ENCODE results near the gene CORIN.

The CORIN gene

GRCh38 chr4:47721892-47722575 is 115.8 kb downstream of the CORIN start:
- H3K9me3 ChIP-seq (ENCODE audit: control insufficient read depth, low read length) = no peaks in the 10 kb centered on the region
- no peak overlapping the region for H3K4me3 ChIP-seq (ENCODE audit: extremely low read depth, insufficient read depth, low read length, poor library complexity, severe bottlenecking)
- whole genome bisulfite sequencing, 2 experiments (ENCODE audit: insufficient coverage in 2 of 2) = 94 to 98% methylated on average over 4 of the region's 5 CpGs
- no peaks in the 10 kb centered on the region for H3K36me3 ChIP-seq (ENCODE audit: control insufficient read depth, insufficient read depth, low read length)
- H3K4me1 ChIP-seq (ENCODE audit: control insufficient read depth, insufficient read depth, low read length, poor library complexity, severe bottlenecking) = peaks cover 5% of the 10 kb centered on the region
- no peak overlapping the region for H3K27ac ChIP-seq (ENCODE audit: low read depth, low read length, severe bottlenecking)

- Histone ChIP-seq H3K9me3 (ENCODE audit: control insufficient read depth, low read length) (no peaks in the 10 kb centered on the region), H3K36me3 (ENCODE audit: control insufficient read depth, insufficient read depth, low read length) (no peaks in the 10 kb centered on the region), H3K4me1 (ENCODE audit: control insufficient read depth, insufficient read depth, low read length, poor library complexity, severe bottlenecking) (peaks cover 6% of the 10 kb centered on the region), H3K4me3 (ENCODE audit: extremely low read depth, insufficient read depth, low read length, poor library complexity, severe bottlenecking) (no peak overlapping the region), H3K27ac (ENCODE audit: low read depth, low read length, severe bottlenecking) (no peak overlapping the region)
- WGBS, 2 experiments (ENCODE audit: insufficient coverage in 2 of 2) = 100% methylated on average over 1 of the region's 6 CpGs; no CpG with 5 or more reads in 1 of the 2 experiments
Measured at GRCh38 chr4:47721485-47721884, 116.4 kb downstream of the CORIN start.

GRCh38 chr4:47720787-47721186 is 117.1 kb downstream of the CORIN start:
- Histone ChIP-seq H3K27ac (ENCODE audit: low read depth, low read length, severe bottlenecking) (no peak overlapping the region), H3K4me3 (ENCODE audit: extremely low read depth, insufficient read depth, low read length, poor library complexity, severe bottlenecking) (no peak overlapping the region), H3K36me3 (ENCODE audit: control insufficient read depth, insufficient read depth, low read length) (no peaks in the 10 kb centered on the region), H3K4me1 (ENCODE audit: control insufficient read depth, insufficient read depth, low read length, poor library complexity, severe bottlenecking) (peaks cover 6% of the 10 kb centered on the region), H3K9me3 (ENCODE audit: control insufficient read depth, low read length) (no peaks in the 10 kb centered on the region)
- WGBS, 2 experiments (ENCODE audit: insufficient coverage in 2 of 2) = 88 to 100% methylated on average over 1 to 2 of the region's 2 CpGs

- Histone ChIP-seq H3K27ac (ENCODE audit: low read depth, low read length, severe bottlenecking) (no peak overlapping the region), H3K36me3 (ENCODE audit: control insufficient read depth, insufficient read depth, low read length) (no peaks in the 10 kb centered on the region), H3K4me1 (ENCODE audit: control insufficient read depth, insufficient read depth, low read length, poor library complexity, severe bottlenecking) (peaks cover 6% of the 10 kb centered on the region), H3K4me3 (ENCODE audit: extremely low read depth, insufficient read depth, low read length, poor library complexity, severe bottlenecking) (no peak overlapping the region), H3K9me3 (ENCODE audit: control insufficient read depth, low read length) (no peaks in the 10 kb centered on the region)
- no CpG with 5 or more reads among the region's 4 CpGs for WGBS, 2 experiments (ENCODE audit: insufficient coverage in 2 of 2)
Measured at GRCh38 chr4:47719576-47719975, 118.3 kb downstream of the CORIN start.

GRCh38 chr4:47718696-47719095 is 119.2 kb downstream of the CORIN start:
- Histone ChIP-seq H3K27ac (ENCODE audit: low read depth, low read length, severe bottlenecking) (no peak overlapping the region), H3K9me3 (ENCODE audit: control insufficient read depth, low read length) (no peaks in the 10 kb centered on the region), H3K4me1 (ENCODE audit: control insufficient read depth, insufficient read depth, low read length, poor library complexity, severe bottlenecking) (peaks cover 6% of the 10 kb centered on the region), H3K36me3 (ENCODE audit: control insufficient read depth, insufficient read depth, low read length) (no peaks in the 10 kb centered on the region), H3K4me3 (ENCODE audit: extremely low read depth, insufficient read depth, low read length, poor library complexity, severe bottlenecking) (no peak overlapping the region)
- WGBS, 2 experiments (ENCODE audit: insufficient coverage in 2 of 2) = 100% methylated on average over 2 of the region's 2 CpGs; no CpG with 5 or more reads in 1 of the 2 experiments

GRCh38 chr4:47717188-47717587 is 120.7 kb downstream of the CORIN start:
- Histone ChIP-seq H3K36me3 (ENCODE audit: control insufficient read depth, insufficient read depth, low read length) (no peaks in the 10 kb centered on the region), H3K9me3 (ENCODE audit: control insufficient read depth, low read length) (no peaks in the 10 kb centered on the region), H3K27ac (ENCODE audit: low read depth, low read length, severe bottlenecking) (no peak overlapping the region), H3K4me1 (ENCODE audit: control insufficient read depth, insufficient read depth, low read length, poor library complexity, severe bottlenecking) (peaks cover 6% of the 10 kb centered on the region), H3K4me3 (ENCODE audit: extremely low read depth, insufficient read depth, low read length, poor library complexity, severe bottlenecking) (no peak overlapping the region)
- WGBS, 2 experiments (ENCODE audit: insufficient coverage in 2 of 2) = 8 to 25% methylated on average over 4 of the region's 5 CpGs

- no peak overlapping the region for H3K4me3 ChIP-seq (ENCODE audit: extremely low read depth, insufficient read depth, low read length, poor library complexity, severe bottlenecking)
- H3K27ac ChIP-seq (ENCODE audit: low read depth, low read length, severe bottlenecking) = no peak overlapping the region
- peaks cover 6% of the 10 kb centered on the region for H3K4me1 ChIP-seq (ENCODE audit: control insufficient read depth, insufficient read depth, low read length, poor library complexity, severe bottlenecking)
- H3K9me3 ChIP-seq (ENCODE audit: control insufficient read depth, low read length) = no peaks in the 10 kb centered on the region
- H3K36me3 ChIP-seq (ENCODE audit: control insufficient read depth, insufficient read depth, low read length) = no peaks in the 10 kb centered on the region
- WGBS, 2 experiments (ENCODE audit: insufficient coverage in 2 of 2) = 82 to 85% methylated on average over 2 of the region's 3 CpGs
Measured at GRCh38 chr4:47715716-47716416, 122.0 kb downstream of the CORIN start.

GRCh38 chr4:47714269-47714668 is 123.6 kb downstream of the CORIN start:
- 100% methylated on average over 1 of the region's 2 CpGs; no CpG with 5 or more reads in 1 of the 2 experiments for WGBS, 2 experiments (ENCODE audit: insufficient coverage in 2 of 2)
- H3K4me1 ChIP-seq (ENCODE audit: control insufficient read depth, insufficient read depth, low read length, poor library complexity, severe bottlenecking) = peaks cover 6% of the 10 kb centered on the region
- H3K4me3 ChIP-seq (ENCODE audit: extremely low read depth, insufficient read depth, low read length, poor library complexity, severe bottlenecking) = no peak overlapping the region
- H3K36me3 ChIP-seq (ENCODE audit: control insufficient read depth, insufficient read depth, low read length) = no peaks in the 10 kb centered on the region
- no peak overlapping the region for H3K27ac ChIP-seq (ENCODE audit: low read depth, low read length, severe bottlenecking)
- no peaks in the 10 kb centered on the region for H3K9me3 ChIP-seq (ENCODE audit: control insufficient read depth, low read length)

- Histone ChIP-seq H3K9me3 (ENCODE audit: control insufficient read depth, low read length) (no peaks in the 10 kb centered on the region), H3K27ac (ENCODE audit: low read depth, low read length, severe bottlenecking) (no peak overlapping the region), H3K4me3 (ENCODE audit: extremely low read depth, insufficient read depth, low read length, poor library complexity, severe bottlenecking) (no peak overlapping the region), H3K36me3 (ENCODE audit: control insufficient read depth, insufficient read depth, low read length) (no peaks in the 10 kb centered on the region), H3K4me1 (ENCODE audit: control insufficient read depth, insufficient read depth, low read length, poor library complexity, severe bottlenecking) (peaks cover 6% of the 10 kb centered on the region)
- 76 to 85% methylated on average over 5 of the region's 6 CpGs for WGBS, 2 experiments (ENCODE audit: insufficient coverage in 2 of 2)
Measured at GRCh38 chr4:47713129-47713834, 124.6 kb downstream of the CORIN start.

- Histone ChIP-seq H3K27ac (ENCODE audit: low read depth, low read length, severe bottlenecking) (no peak overlapping the region), H3K4me3 (ENCODE audit: extremely low read depth, insufficient read depth, low read length, poor library complexity, severe bottlenecking) (no peak overlapping the region), H3K36me3 (ENCODE audit: control insufficient read depth, insufficient read depth, low read length) (no peaks in the 10 kb centered on the region), H3K9me3 (ENCODE audit: control insufficient read depth, low read length) (no peaks in the 10 kb centered on the region), H3K4me1 (ENCODE audit: control insufficient read depth, insufficient read depth, low read length, poor library complexity, severe bottlenecking) (no peaks in the 10 kb centered on the region)
- 69 to 90% methylated on average over 2 of the region's 3 CpGs for WGBS, 2 experiments (ENCODE audit: insufficient coverage in 2 of 2)
Measured at GRCh38 chr4:47711646-47712045, 126.2 kb downstream of the CORIN start.
